Measurements from ENCODE around the gene KATNB1.
"Not testable (repeated sequence)": the region's sequence is repeated elsewhere in the genome, so short reads cannot be mapped to it uniquely, and the experiment has no call there.

KATNB1 gene

GRCh38 chr16:57703416-57704010 is 32.1 kb upstream of the KATNB1 start:
- no peak for DNase-seq

- DNase-seq = no peak
Measured at GRCh38 chr16:57704011-57704904, 31.3 kb upstream of the KATNB1 start.

- DNase-seq = no peak
Measured at GRCh38 chr16:57704905-57705852, 30.4 kb upstream of the KATNB1 start.

- DNase-seq = no peak
Measured at GRCh38 chr16:57706717-57707116, 28.9 kb upstream of the KATNB1 start.

- DNase-seq = no peak
Measured at GRCh38 chr16:57707331-57707730, 28.2 kb upstream of the KATNB1 start.

- DNase-seq = no peak
Measured at GRCh38 chr16:57708168-57708567, 27.4 kb upstream of the KATNB1 start.

- no peak for DNase-seq
Measured at GRCh38 chr16:57709663-57710062, 25.9 kb upstream of the KATNB1 start.

- DNase-seq = no peak
Measured at GRCh38 chr16:57711346-57711745, 24.2 kb upstream of the KATNB1 start.

- no peak for DNase-seq
Measured at GRCh38 chr16:57711993-57712392, 23.6 kb upstream of the KATNB1 start.

GRCh38 chr16:57712569-57712968 is 23.0 kb upstream of the KATNB1 start:
- DNase-seq = not testable (repeated sequence)

GRCh38 chr16:57713596-57713995 is 22.0 kb upstream of the KATNB1 start:
- DNase-seq = no peak

- no peak for DNase-seq
Measured at GRCh38 chr16:57714047-57714446, 21.5 kb upstream of the KATNB1 start.

GRCh38 chr16:57720142-57720575 is 15.4 kb upstream of the KATNB1 start:
- peak; percentile 68 for DNase-seq

GRCh38 chr16:57721356-57722209 is 14.0 kb upstream of the KATNB1 start:
- DNase-seq = no peak

GRCh38 chr16:57722210-57722499 is 13.4 kb upstream of the KATNB1 start:
- DNase-seq = no peak

GRCh38 chr16:57722651-57723050 is 12.9 kb upstream of the KATNB1 start:
- no peak for DNase-seq

GRCh38 chr16:57723170-57723569 is 12.4 kb upstream of the KATNB1 start:
- DNase-seq = no peak

- DNase-seq = no peak
Measured at GRCh38 chr16:57724531-57724930, 11.0 kb upstream of the KATNB1 start.

GRCh38 chr16:57725151-57725550 is 10.4 kb upstream of the KATNB1 start:
- DNase-seq = no peak

- DNase-seq = no peak
Measured at GRCh38 chr16:57725554-57725953, 10.0 kb upstream of the KATNB1 start.

GRCh38 chr16:57725976-57726375 is 9.6 kb upstream of the KATNB1 start:
- DNase-seq = no peak

GRCh38 chr16:57726433-57726947 is 9.1 kb upstream of the KATNB1 start:
- DNase-seq = no peak

All from stimulated activated CD8-positive, alpha-beta memory T cell treated with anti-CD3 and anti-CD28 coated beads, Interleukin-4, amount 100 ng/mL, for 48 hours (primary cell).